GM15510 (cell line): ENCODE results near the gene CRYL1.

Experiments used
- POLR2A ChIP-seq: IDR thresholded peaks from 3 replicates; pipeline ENCODE4 v1.6.1; 2011; ENCODE audit warnings: borderline replicate concordance; ENCODE audit not compliant: insufficient read length; ENCODE audit errors: extremely low read depth

The CRYL1 gene

GRCh38 chr13:20489185-20489820, 36.4 kb downstream of the CRYL1 start:
- TF ChIP-seq POLR2A, result no peak

GRCh38 chr13:20487927-20488326, 37.7 kb downstream of the CRYL1 start:
- TF ChIP-seq POLR2A, result no peak

GRCh38 chr13:20482787-20483186, 42.9 kb downstream of the CRYL1 start:
- TF ChIP-seq POLR2A, result no peak

- no peak for TF ChIP-seq POLR2A
Measured at GRCh38 chr13:20482275-20482761, 43.3 kb downstream of the CRYL1 start.

- no peak for TF ChIP-seq POLR2A
Measured at GRCh38 chr13:20477394-20477793, 48.3 kb downstream of the CRYL1 start.

GRCh38 chr13:20475927-20476691, 49.5 kb downstream of the CRYL1 start:
- TF ChIP-seq POLR2A, result peak; percentile 6

- no peak for TF ChIP-seq POLR2A
Measured at GRCh38 chr13:20474515-20474914, 51.1 kb downstream of the CRYL1 start.

- no peak for TF ChIP-seq POLR2A
Measured at GRCh38 chr13:20473888-20474287, 51.8 kb downstream of the CRYL1 start.

- TF ChIP-seq POLR2A, result no peak
Measured at GRCh38 chr13:20473139-20473538, 52.5 kb downstream of the CRYL1 start.

GRCh38 chr13:20472531-20472930, 53.1 kb downstream of the CRYL1 start:
- no peak for TF ChIP-seq POLR2A

GRCh38 chr13:20470136-20470535, 55.5 kb downstream of the CRYL1 start:
- no peak for TF ChIP-seq POLR2A

- no peak for TF ChIP-seq POLR2A
Measured at GRCh38 chr13:20466371-20466770, 59.3 kb downstream of the CRYL1 start.

- TF ChIP-seq POLR2A, result no peak
Measured at GRCh38 chr13:20465218-20465879, 60.3 kb downstream of the CRYL1 start.

- TF ChIP-seq POLR2A, result no peak
Measured at GRCh38 chr13:20462921-20463320, 62.7 kb downstream of the CRYL1 start.

GRCh38 chr13:20462533-20462915, 63.1 kb downstream of the CRYL1 start:
- TF ChIP-seq POLR2A, result no peak
